GM12878 (cell line): ENCODE results near the gene ANKRD44. TPM values are rescaled to one million over a fixed set of nuclear protein-coding genes. Genes with fewer than 3 reads are reported as not detected.
A peak's percentile ranks its signal among the peaks of the same experiment; 100 is the strongest.

Experiments used
- ASH2L ChIP-seq: fragments of 300-600, 200-600 bp; sonication (generic); IDR thresholded peaks from 2 replicates; pipeline ENCODE4 v1.6.1; 2017; ENCODE audit warnings: low read depth, mild to moderate bottlenecking, borderline replicate concordance
- BHLHE40 ChIP-seq, 2 experiments: fragments of 450-650 bp in 1 of 2; IDR thresholded peaks; 2 replicates each; pipeline ENCODE4 v1.6.1; 2011 to 2017; ENCODE audit warnings: low read depth in 2 of 2, borderline replicate concordance in 1 of 2, improper control_type of control experiment in 1 of 2, low read length in 1 of 2, mild to moderate bottlenecking in 1 of 2
- CBX3 ChIP-seq: fragments of 200-600 bp; sonication (generic); IDR thresholded peaks from 2 replicates; pipeline ENCODE4 v1.6.1; 2016; ENCODE audit warnings: low read depth, borderline replicate concordance
- CBX5 ChIP-seq: sonication (generic); IDR thresholded peaks from 2 replicates; pipeline ENCODE4 v1.6.1; 2016; ENCODE audit warnings: low read depth, moderate library complexity, mild to moderate bottlenecking, inconsistent platforms
- CHD2 ChIP-seq: IDR thresholded peaks from 2 replicates; pipeline ENCODE4 v1.6.1; 2011; ENCODE audit warnings: low read depth, low read length, improper control_type of control experiment, borderline replicate concordance
- CREB1 ChIP-seq: IDR thresholded peaks from 2 replicates; pipeline ENCODE4 v1.6.1; 2012; ENCODE audit warnings: low read depth, mild to moderate bottlenecking, inconsistent platforms
- EZH2 ChIP-seq: IDR thresholded peaks from 2 replicates; pipeline ENCODE4 v1.6.1; 2012; ENCODE audit warnings: low read depth, mild to moderate bottlenecking, control low read depth, inconsistent platforms, low read length, borderline replicate concordance; ENCODE audit not compliant: control insufficient read depth
- FOXM1 ChIP-seq: IDR thresholded peaks from 2 replicates; pipeline ENCODE4 v1.6.1; 2012; ENCODE audit warnings: low read depth, mild to moderate bottlenecking, inconsistent platforms, low read length, moderate library complexity
- HDAC6 ChIP-seq: fragments of 200-600 bp; sonication (generic); IDR thresholded peaks from one replicate; pipeline ENCODE4 v1.8.0; 2017; ENCODE audit warnings: antibody characterized with exemption; ENCODE audit not compliant: unreplicated experiment
- HDGF ChIP-seq: fragments of 450-650 bp; IDR thresholded peaks from 2 replicates; pipeline ENCODE4 v1.6.1; 2016; ENCODE audit warnings: antibody characterized with exemption
- MEF2B ChIP-seq: fragments of 450-650 bp; IDR thresholded peaks from 2 replicates; pipeline ENCODE4 v1.6.1; 2018; ENCODE audit warnings: mild to moderate bottlenecking, moderate library complexity; ENCODE audit not compliant: partially characterized antibody, poor library complexity, severe bottlenecking
- MTA2 ChIP-seq: fragments of 450-650 bp; IDR thresholded peaks from 2 replicates; pipeline ENCODE4 v1.6.1; 2016; ENCODE audit warnings: low read depth, mild to moderate bottlenecking, moderate library complexity
- MYB ChIP-seq: fragments of 150-350 bp; IDR thresholded peaks from 2 replicates; pipeline ENCODE4 v1.6.1; 2014; ENCODE audit warnings: mild to moderate bottlenecking, low read depth, low read length, borderline replicate concordance
- NFXL1 ChIP-seq: fragments of 450-650 bp; IDR thresholded peaks from 2 replicates; pipeline ENCODE4 v1.6.1; 2017; ENCODE audit warnings: antibody characterized with exemption, mild to moderate bottlenecking, borderline replicate concordance
- NR2C1 ChIP-seq: fragments of 450-650 bp; IDR thresholded peaks from 2 replicates; pipeline ENCODE4 v1.6.1; 2017; ENCODE audit warnings: antibody characterized with exemption, mild to moderate bottlenecking, moderate library complexity
- PAX5 ChIP-seq: IDR thresholded peaks from 2 replicates; pipeline ENCODE4 v1.6.1; 2011; ENCODE audit warnings: low read depth, low read length, borderline replicate concordance
- PAX8 ChIP-seq: fragments of 450-650 bp; IDR thresholded peaks from 2 replicates; pipeline ENCODE4 v1.6.1; 2017; ENCODE audit warnings: mild to moderate bottlenecking, moderate library complexity
- POLR2AphosphoS5 ChIP-seq: IDR thresholded peaks from 2 replicates; pipeline ENCODE4 v1.6.1; 2011; ENCODE audit warnings: mild to moderate bottlenecking, low read length, inconsistent platforms
- SMARCA5 ChIP-seq: fragments of 450-650 bp; IDR thresholded peaks from 2 replicates; pipeline ENCODE4 v1.6.1; 2017; ENCODE audit warnings: mild to moderate bottlenecking
- SREBF1 ChIP-seq: IDR thresholded peaks from 2 replicates; pipeline ENCODE4 v1.6.1; 2012; ENCODE audit warnings: mild to moderate bottlenecking, low read length
- SREBF2 ChIP-seq: IDR thresholded peaks from 2 replicates; pipeline ENCODE4 v1.6.1; 2012; ENCODE audit warnings: mild to moderate bottlenecking, low read length
- SRF ChIP-seq, 2 experiments: IDR thresholded peaks; 2 replicates each; pipeline ENCODE4 v1.6.1; 2011; ENCODE audit warnings: low read depth in 2 of 2, low read length in 2 of 2, mild to moderate bottlenecking in 1 of 2, moderate library complexity in 1 of 2
- STAT3 ChIP-seq: IDR thresholded peaks from 2 replicates; pipeline ENCODE4 v1.6.1; 2011; ENCODE audit warnings: low read depth, low read length, improper control_type of control experiment
- SUZ12 ChIP-seq: fragments of 200-600 bp; sonication (generic); IDR thresholded peaks from one replicate; pipeline ENCODE4 v1.6.1; 2018; ENCODE audit warnings: antibody characterized with exemption, mild to moderate bottlenecking; ENCODE audit not compliant: unreplicated experiment
- ZZZ3 ChIP-seq: IDR thresholded peaks from 2 replicates; pipeline ENCODE4 v1.6.1; 2011; ENCODE audit warnings: low read depth; ENCODE audit not compliant: control insufficient read depth, insufficient read length
- polyA plus RNA-seq, 11 experiments: library from polyadenylated mRNA; depleted of rRNA in 4 of 11; unstranded in 6 of 11; stranded (reverse) in 5 of 11; fragments of >200 nt; fragmentation: Nextera tagmentation in 4 of 11; fragmentation: Illumina TruSeq in 1 of 11; extraction: Ambion mirVana in 4 of 11; extraction: Trizol in 1 of 11; gene quantifications; 1 replicate in 1 of 11; 2 replicates in 10 of 11; pipeline versions ENCODE4 v1.2.1 to v1.2.3, GENCODE V29; 2011 to 2016; ENCODE audit warnings: inconsistent platforms in 2 of 11, missing spikeins in 2 of 11, low read depth in 1 of 11
- total RNA-seq, 4 experiments: library from RNA; depleted of rRNA in 3 of 4; stranded (reverse); fragments of >200 nt in 3 of 4; fragmentation: Illumina TruSeq in 1 of 4; extraction: Trizol in 1 of 4; gene quantifications; 2 replicates each; pipeline versions ENCODE4 v1.2.1 to v1.2.3, GENCODE V29; 2013 to 2021
- TF ChIP-seq, protein P1 (sequence below): IDR thresholded peaks from 2 replicates; pipeline ENCODE4 v1.6.1; 2012; ENCODE audit warnings: improper control_type of control experiment, low read depth, low read length; ENCODE audit not compliant: insufficient replicate concordance

The ANKRD44 gene
- total and polyA plus RNA-seq, 10 of the 15 experiments (the other 5 are each of a cell fraction or from before 2014, with no cell fraction given), result 19.1 to 99.1 (median 59.6) TPM

GRCh38 chr2:197293252-197294007, 17.1 kb downstream of the ANKRD44 start (continued):
- no peak for TF ChIP-seq SUZ12
- TF ChIP-seq EZH2, result no peak
- TF ChIP-seq PAX8, result no peak
- TF ChIP-seq CBX5, result no peak
- no peak for TF ChIP-seq NFXL1
- TF ChIP-seq HDGF, result no peak
- TF ChIP-seq NR2C1, result no peak
- no peak for TF ChIP-seq MYB
- no peak for TF ChIP-seq SMARCA5
- TF ChIP-seq SREBF2, result no peak
- TF ChIP-seq ZZZ3, result no peak
- TF ChIP-seq MTA2, result peak; percentile 42; the same call in 1 of the 2 replicates
- no peak for TF ChIP-seq FOXM1
- TF ChIP-seq HDAC6, result no peak
- TF ChIP-seq CBX3, result no peak
- no peak for TF ChIP-seq CREB1
- no peak for TF ChIP-seq ASH2L
- no peak for TF ChIP-seq PAX5
- 0 out of 2 replicates have a peak, but pooled peaks have one; percentile 25 for TF ChIP-seq CHD2
- TF ChIP-seq SREBF1, result no peak
- TF ChIP-seq STAT3, result no peak
- TF ChIP-seq, protein P1, sequence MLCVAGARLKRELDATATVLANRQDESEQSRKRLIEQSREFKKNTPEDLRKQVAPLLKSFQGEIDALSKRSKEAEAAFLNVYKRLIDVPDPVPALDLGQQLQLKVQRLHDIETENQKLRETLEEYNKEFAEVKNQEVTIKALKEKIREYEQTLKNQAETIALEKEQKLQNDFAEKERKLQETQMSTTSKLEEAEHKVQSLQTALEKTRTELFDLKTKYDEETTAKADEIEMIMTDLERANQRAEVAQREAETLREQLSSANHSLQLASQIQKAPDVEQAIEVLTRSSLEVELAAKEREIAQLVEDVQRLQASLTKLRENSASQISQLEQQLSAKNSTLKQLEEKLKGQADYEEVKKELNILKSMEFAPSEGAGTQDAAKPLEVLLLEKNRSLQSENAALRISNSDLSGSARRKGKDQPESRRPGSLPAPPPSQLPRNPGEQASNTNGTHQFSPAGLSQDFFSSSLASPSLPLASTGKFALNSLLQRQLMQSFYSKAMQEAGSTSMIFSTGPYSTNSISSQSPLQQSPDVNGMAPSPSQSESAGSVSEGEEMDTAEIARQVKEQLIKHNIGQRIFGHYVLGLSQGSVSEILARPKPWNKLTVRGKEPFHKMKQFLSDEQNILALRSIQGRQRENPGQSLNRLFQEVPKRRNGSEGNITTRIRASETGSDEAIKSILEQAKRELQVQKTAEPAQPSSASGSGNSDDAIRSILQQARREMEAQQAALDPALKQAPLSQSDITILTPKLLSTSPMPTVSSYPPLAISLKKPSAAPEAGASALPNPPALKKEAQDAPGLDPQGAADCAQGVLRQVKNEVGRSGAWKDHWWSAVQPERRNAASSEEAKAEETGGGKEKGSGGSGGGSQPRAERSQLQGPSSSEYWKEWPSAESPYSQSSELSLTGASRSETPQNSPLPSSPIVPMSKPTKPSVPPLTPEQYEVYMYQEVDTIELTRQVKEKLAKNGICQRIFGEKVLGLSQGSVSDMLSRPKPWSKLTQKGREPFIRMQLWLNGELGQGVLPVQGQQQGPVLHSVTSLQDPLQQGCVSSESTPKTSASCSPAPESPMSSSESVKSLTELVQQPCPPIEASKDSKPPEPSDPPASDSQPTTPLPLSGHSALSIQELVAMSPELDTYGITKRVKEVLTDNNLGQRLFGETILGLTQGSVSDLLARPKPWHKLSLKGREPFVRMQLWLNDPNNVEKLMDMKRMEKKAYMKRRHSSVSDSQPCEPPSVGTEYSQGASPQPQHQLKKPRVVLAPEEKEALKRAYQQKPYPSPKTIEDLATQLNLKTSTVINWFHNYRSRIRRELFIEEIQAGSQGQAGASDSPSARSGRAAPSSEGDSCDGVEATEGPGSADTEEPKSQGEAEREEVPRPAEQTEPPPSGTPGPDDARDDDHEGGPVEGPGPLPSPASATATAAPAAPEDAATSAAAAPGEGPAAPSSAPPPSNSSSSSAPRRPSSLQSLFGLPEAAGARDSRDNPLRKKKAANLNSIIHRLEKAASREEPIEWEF, result no peak
- TF ChIP-seq POLR2AphosphoS5, result 0 out of 2 replicates have a peak, but pooled peaks have one; percentile 13
- TF ChIP-seq BHLHE40 (IDR thresholded peaks at IDR 0.05; ENCODE audit: borderline replicate concordance in 1 of 2, low read depth in 2 of 2, low read length in 1 of 2), result peak; percentile 58 to 68; a peak in 2 of 4 replicates
- no peak for TF ChIP-seq SRF (IDR thresholded peaks at IDR 0.05; ENCODE audit: low read depth in 2 of 2, low read length in 2 of 2)
- peak; percentile 68 for TF ChIP-seq MEF2B
